Urinary bladder (tissue), 4 donors: ENCODE measurements around the gene PARD3. TPM values are rescaled to one million over a fixed set of nuclear protein-coding genes. Genes with fewer than 3 reads are reported as not detected.
"Not testable (repeated sequence)": the region's sequence is repeated elsewhere in the genome, so short reads cannot be mapped to it uniquely, and the experiment has no call there.

Experiments used
- DNase-seq: peaks from one replicate; pipeline ENCODE4 v3.0.0-alpha.2; 2015; ENCODE audit errors: extremely low spot score
- H3K27ac ChIP-seq: one replicate; pipeline ENCODE4 v1.5.1; 2013; ENCODE audit warnings: low read depth, mild to moderate bottlenecking, moderate library complexity
- H3K36me3 ChIP-seq: one replicate; pipeline ENCODE4 v1.6.1; 2013; ENCODE audit warnings: mild to moderate bottlenecking, moderate library complexity; ENCODE audit not compliant: insufficient read depth
- H3K4me1 ChIP-seq: one replicate; pipeline ENCODE4 v1.6.1; 2013; ENCODE audit warnings: mild to moderate bottlenecking, moderate library complexity; ENCODE audit not compliant: insufficient read depth
- H3K4me3 ChIP-seq: one replicate; pipeline ENCODE4 v1.5.1; 2013; ENCODE audit warnings: low read depth, low read length
- WGBS: extraction: QIAGEN DNeasy Blood & Tissue Kit; methylation state at CpG from one replicate; pipeline ENCODE4 v1.1.7; 2013; 5-methylcytosine and 5-hydroxymethylcytosine counted together
- polyA plus RNA-seq: library from polyadenylated mRNA; stranded (reverse); fragments of 200-250 nt; gene quantifications from one replicate; pipeline ENCODE4 v1.2.3, GENCODE V29; 2013
- total RNA-seq: library from RNA; depleted of rRNA; stranded (reverse); fragments of >200 nt; gene quantifications from one replicate; pipeline ENCODE4 v1.2.3, GENCODE V29; 2014
- donor health status: healthy with polysubstance abuse.
- donor health status: healthy.

PARD3 gene
- total and polyA plus RNA-seq, 2 donors: 27.5 to 89.1 TPM

DNA sequence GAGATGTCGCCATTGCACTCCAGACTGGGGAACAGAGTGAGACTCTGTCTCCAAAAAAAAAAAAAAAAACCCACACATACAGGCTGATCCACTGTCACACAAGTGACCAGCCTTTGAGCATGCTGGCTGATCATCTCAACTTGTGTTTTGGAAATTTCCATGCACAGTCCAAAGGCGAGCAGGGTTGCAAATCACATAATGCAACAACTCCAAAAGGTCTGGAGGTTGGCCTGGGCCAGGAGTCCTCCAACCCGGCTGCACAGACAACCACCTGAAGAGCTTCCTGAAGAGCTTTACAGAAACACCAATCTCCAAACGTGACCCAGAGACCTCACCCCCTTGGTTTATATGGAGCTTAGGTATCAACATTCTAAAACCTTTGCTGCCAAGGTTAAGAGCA is 16.4 kb downstream of the PARD3 start:
- DNase-seq: no peak
- 91% methylated on average over 4 of the region's 4 CpGs for WGBS
- H3K4me1 ChIP-seq: no peaks in the 10 kb centered on the region
- no peak overlapping the region for H3K4me3 ChIP-seq
- H3K27ac ChIP-seq: no peak overlapping the region
- H3K36me3 ChIP-seq: no peaks in the 10 kb centered on the region

DNA sequence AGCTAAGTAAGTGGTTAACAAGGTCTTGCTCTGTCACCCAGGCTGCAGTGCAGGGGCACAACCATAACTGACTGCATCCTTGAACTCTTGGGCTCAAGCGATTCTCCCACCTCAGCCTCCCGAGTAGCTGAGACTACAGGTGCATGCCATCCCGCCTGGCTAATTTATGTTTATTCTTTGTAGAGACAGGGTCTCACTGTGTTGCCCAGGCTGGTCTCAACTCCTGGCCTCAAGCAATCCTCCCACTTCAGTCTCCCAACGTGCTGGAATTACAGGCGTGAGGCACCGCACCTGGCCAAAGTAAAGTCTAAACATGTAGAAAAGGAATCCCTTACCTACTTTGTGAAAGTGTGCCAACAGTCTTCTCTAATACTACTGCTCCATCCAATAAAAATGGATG is 17.9 kb downstream of the PARD3 start:
- 93% methylated on average over 6 of the region's 6 CpGs for WGBS
- no peaks in the 10 kb centered on the region for H3K4me1 ChIP-seq

DNA sequence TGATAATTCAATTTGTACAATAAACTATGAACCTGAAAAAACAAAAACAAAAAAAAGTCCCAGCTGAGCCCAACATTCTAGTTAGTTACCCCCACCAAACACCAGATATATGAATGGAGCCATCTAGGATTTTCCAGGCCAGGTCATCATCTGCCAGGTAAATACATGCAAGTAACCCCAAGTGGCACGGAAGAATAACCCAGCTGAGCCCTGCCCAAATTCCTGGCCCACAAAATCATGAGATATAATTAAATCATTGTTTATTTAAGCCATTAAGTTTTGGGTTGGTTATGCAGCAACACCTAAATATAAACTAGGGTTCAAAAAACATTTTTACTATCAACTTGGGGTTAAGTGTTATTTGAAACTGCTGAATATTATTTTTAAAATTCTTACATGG is 19.0 kb downstream of the PARD3 start:
- WGBS: 96% methylated on average over 1 of the region's 1 CpG

More for the DNA sequence above, 17.9 kb downstream of the PARD3 start:
- Histone ChIP-seq H3K27ac (no peak overlapping the region), H3K4me3 (no peak overlapping the region), H3K36me3 (no peaks in the 10 kb centered on the region)
- no peak for DNase-seq

DNA sequence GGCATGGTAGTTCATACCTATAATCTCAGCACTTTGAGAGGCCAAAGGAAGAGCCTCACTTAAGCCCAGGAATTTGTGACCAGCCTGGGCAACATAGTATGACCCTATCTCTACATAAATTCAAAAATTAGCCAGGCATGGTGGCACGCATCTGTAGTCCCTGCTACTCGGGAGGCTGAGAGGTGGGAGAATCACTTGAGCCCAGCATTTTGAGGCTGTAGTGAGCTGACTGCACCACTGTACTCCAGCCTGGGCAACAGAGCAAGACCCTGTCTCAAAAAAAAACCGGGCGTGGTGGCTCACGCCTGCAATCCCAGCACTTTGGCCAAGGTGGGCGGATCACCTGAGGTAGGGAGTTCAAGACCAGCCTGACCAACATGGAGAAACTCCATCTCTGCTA is 19.8 kb downstream of the PARD3 start:
- no peaks in the 10 kb centered on the region for H3K36me3 ChIP-seq
- no peak overlapping the region for H3K27ac ChIP-seq
- no peak overlapping the region for H3K4me3 ChIP-seq
- WGBS: 96% methylated on average over 6 of the region's 6 CpGs
- DNase-seq: no peak
- no peaks in the 10 kb centered on the region for H3K4me1 ChIP-seq

More for the DNA sequence above, 19.0 kb downstream of the PARD3 start:
- Histone ChIP-seq H3K4me3 (no peak overlapping the region), H3K36me3 (no peaks in the 10 kb centered on the region), H3K27ac (no peak overlapping the region), H3K4me1 (no peaks in the 10 kb centered on the region)
- DNase-seq: no peak

DNA sequence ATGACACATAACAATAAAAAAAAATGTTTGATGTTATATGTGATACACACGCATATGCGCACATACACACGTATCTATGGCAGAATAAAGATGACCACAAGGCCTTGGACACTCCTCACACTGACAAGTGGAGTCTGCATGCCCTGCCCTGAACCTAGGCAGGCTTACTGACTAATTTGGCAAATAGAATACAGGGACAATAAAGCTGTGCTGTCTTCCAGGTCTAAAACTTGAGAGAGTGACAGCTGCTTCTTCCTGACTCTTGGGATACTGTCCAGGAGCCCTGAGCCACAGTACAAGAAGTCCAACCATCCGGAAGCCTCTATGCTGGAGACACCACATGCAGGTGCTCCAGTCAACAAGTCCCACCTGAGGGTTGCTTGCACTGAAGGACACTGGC is 20.3 kb downstream of the PARD3 start:
- Histone ChIP-seq H3K4me3 (no peak overlapping the region), H3K27ac (no peak overlapping the region), H3K36me3 (no peaks in the 10 kb centered on the region), H3K4me1 (peaks cover 2% of the 10 kb centered on the region)
- 95% methylated on average over 4 of the region's 4 CpGs for WGBS
- DNase-seq: no peak

DNA sequence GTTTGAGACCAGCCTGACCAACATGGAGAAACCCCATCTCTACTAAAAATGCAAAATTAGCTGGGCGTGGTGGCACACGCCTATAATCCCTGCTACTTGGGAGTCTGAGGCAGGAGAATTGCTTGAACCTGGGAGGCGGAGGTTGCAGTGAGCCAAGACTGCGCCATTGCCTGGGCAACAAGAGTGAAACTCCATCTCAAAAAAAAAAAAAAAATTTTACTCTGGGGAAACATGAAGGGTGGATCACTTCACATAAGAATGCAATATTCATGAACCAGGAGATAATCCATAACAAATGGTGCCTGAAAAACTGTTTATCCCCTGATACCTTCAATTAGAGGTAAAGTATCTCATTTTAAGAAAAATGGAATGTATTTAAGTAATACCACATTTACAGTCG is 21.5 kb downstream of the PARD3 start:
- not testable (repeated sequence) for H3K4me1 ChIP-seq, H3K27ac ChIP-seq, DNase-seq, H3K36me3 ChIP-seq, H3K4me3 ChIP-seq
- 95% methylated on average over 5 of the region's 5 CpGs for WGBS

DNA sequence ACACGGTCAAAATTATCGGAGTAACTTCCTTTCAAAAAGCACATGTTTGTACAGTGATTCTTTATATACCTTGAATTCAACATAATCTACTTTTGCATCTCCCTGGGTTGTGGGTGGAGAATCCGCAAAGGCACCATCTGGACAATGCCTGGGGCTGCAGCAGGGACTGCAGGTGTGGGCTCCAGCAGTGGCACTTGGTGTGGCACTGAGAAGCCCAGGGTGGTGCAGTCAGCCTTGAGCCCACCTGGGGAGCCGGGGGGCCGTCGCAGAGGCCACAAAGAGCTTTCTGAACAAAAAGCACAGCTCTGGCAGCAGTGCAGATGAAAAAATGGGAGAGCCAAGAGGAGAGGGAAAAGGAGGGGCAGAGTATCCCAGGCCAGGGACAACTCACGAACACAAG is 22.2 kb downstream of the PARD3 start:
- H3K4me1 ChIP-seq: peaks cover 2% of the 10 kb centered on the region
- no peak for DNase-seq
- no peak overlapping the region for H3K4me3 ChIP-seq
- H3K36me3 ChIP-seq: no peaks in the 10 kb centered on the region
- H3K27ac ChIP-seq: no peak overlapping the region
- 63% methylated on average over 7 of the region's 7 CpGs for WGBS

DNA sequence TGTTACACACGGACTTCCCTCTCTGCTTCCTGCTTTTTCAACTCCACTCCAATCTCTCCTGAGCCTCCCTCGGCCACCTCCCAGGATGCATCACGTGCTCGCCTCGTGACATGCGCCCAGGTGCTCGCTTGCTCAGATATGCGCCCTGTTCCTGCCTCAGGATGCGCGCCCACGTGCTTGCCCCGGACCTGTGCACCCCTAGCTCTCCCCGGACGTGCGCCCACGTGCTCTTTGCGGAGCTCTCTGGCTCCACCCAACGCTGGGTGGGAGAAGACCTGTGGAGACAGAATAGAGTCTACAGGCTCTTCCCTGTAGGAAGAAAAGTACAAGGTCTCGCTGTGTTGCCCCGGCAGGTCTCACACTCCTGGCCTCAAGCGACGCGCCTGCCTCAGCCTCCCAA is 23.1 kb downstream of the PARD3 start:
- no peak overlapping the region for H3K4me3 ChIP-seq
- 89% methylated on average over 23 of the region's 23 CpGs for WGBS
- no peaks in the 10 kb centered on the region for H3K36me3 ChIP-seq
- no peak overlapping the region for H3K27ac ChIP-seq
- no peak for DNase-seq
- H3K4me1 ChIP-seq: peaks cover 2% of the 10 kb centered on the region

DNA sequence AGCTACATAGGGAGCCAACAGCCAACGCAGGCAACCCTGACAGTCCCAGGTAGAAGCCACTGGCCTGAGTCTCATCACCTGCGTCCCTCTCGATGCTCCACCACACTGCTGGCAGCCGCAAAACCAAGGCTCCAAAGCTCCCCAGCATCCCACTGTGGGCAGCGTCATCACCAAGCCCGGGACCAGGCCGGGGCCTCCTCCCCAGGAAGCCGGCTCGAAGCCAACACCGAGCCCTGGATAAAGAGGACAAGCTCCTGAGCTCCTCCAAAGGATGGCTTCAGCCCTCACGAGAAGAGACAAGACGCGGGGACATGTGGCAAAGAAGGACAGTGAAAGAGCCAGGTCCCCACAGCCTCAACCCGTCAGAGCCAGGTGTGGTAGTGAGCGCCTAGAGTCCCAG is 23.9 kb downstream of the PARD3 start:
- Histone ChIP-seq H3K27ac (no peak overlapping the region), H3K4me1 (peaks cover 2% of the 10 kb centered on the region), H3K4me3 (no peak overlapping the region), H3K36me3 (no peaks in the 10 kb centered on the region)
- 93% methylated on average over 15 of the region's 15 CpGs for WGBS
- DNase-seq: no peak

DNA sequence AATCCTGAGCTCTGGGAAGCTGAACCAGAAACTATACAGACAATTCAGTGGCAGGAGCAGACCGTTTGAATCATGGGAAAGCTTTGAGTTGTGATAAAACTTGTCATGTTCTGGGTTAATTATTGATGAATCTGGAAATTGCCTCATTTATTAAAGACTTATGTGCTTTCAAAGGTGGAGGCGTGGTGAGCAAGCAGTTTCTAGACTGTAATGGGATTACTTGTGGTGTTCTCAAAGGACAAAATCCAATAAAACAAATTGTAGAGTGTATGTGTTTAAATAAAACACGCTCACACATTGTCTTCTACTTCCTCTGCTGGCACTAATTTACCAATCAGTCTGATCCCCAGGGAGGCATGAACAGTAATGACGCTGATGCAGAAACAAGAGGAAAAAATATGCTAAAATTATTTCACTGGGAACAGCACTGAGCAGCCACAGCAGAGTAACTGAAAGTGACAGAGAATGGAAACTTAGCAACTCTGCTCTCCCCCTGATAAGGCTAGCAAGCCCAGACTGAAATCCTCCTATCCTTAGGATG is 25.1 kb downstream of the PARD3 start:
- DNase-seq: no peak
- Histone ChIP-seq H3K27ac (no peak overlapping the region), H3K4me1 (peaks cover 2% of the 10 kb centered on the region), H3K4me3 (no peak overlapping the region), H3K36me3 (no peaks in the 10 kb centered on the region)
- WGBS: 27% methylated on average over 4 of the region's 4 CpGs

DNA sequence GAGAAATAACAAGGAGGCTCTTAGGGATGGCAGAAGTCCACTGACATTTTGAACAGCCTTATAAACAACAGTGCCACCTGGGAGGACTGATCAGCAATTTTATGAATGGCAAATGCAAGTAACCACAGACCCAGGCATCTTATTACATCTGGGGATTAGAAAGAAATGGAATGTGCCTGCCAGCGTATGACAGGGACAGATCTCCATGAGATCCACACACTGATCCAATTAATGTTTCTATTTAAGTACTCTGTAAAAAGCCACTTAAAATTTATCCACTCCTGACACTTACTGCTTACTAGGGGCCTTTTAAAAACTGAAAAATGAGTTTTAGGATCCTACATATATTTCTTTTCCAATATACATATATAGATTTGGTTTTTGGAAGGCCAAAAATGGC is 28.6 kb downstream of the PARD3 start:
- no peak overlapping the region for H3K4me3 ChIP-seq
- DNase-seq: no peak
- WGBS: 52% methylated on average over 1 of the region's 1 CpG
- no peak overlapping the region for H3K27ac ChIP-seq
- peaks cover 2% of the 10 kb centered on the region for H3K4me1 ChIP-seq
- no peaks in the 10 kb centered on the region for H3K36me3 ChIP-seq

DNA sequence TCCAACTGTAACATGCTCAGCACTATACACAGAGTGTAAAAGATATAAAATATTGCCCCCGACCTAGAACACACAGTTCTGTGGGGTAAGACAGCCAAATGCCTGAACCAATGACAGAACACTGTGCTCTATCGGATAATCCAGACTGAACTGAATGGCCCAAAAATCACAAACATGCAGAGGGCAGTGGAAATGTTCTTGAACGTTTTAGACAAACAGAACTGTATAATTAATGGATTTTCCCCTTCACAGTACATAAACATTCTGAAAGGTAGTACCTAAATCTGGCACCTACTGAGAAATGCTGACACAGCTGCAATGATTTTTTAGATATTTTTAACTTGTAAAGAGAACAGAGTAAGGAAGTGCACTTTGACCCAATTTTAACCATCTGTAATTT is 33.4 kb downstream of the PARD3 start:
- DNase-seq: no peak
- Histone ChIP-seq H3K4me3 (no peak overlapping the region), H3K27ac (no peak overlapping the region), H3K36me3 (no peaks in the 10 kb centered on the region), H3K4me1 (no peaks in the 10 kb centered on the region)
- WGBS: 28% methylated on average over 3 of the region's 3 CpGs

DNA sequence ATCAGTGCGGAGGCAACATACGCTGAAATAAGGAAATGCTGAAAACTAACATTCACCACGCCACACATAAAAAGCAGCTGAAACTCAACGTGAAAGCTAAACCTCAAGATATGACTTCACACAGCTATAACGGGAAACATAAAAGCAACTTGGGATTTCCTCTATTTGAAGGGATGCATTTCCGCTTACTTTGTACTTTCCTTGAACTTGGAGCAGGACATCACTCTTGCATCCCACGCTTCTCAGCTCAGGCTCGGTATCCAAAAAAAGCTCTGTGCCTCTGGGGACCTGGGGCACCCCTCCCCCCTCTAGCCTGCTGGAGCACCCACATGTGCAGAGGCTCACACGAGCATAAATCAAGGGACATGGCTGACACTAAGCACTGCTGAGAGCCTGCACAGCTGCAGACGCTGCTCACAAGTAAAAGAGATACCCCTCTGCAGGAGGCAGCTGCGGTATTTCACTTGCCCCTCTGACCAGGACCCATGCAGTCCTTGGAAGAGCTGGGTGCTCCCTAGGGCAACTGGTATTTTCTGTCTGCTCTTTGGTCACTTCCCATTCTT is 34.2 kb downstream of the PARD3 start:
- Histone ChIP-seq H3K36me3 (no peaks in the 10 kb centered on the region), H3K4me1 (no peaks in the 10 kb centered on the region), H3K4me3 (no peak overlapping the region), H3K27ac (no peak overlapping the region)
- DNase-seq: peak; percentile 43
- WGBS: 16% methylated on average over 11 of the region's 11 CpGs

DNA sequence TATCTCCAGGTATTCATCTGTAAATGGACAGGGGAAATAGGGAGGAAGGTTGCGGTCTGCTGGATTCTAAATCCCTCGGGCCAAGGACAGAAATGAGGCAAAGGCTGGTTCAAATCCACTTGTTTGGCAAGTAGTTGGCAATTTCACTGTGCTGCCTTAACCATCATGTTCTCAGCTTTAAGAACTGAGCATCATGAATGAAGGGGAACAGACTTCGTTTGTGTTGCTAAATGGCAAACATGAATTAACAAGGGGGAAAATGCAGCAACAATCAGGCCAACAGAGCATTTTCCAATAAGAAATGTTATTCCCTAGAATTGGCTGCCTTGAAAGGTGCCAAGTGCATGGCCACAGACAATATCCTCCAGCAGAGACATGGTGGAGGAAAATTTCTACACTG is 36.9 kb downstream of the PARD3 start:
- no peak overlapping the region for H3K4me3 ChIP-seq
- DNase-seq: no peak
- H3K4me1 ChIP-seq: no peaks in the 10 kb centered on the region
- H3K27ac ChIP-seq: no peak overlapping the region
- H3K36me3 ChIP-seq: no peaks in the 10 kb centered on the region
- WGBS: 90% methylated on average over 3 of the region's 3 CpGs
